ENCODE results near the gene ACAA1. TPM values are rescaled to one million over a fixed set of nuclear protein-coding genes. Genes with fewer than 3 reads are reported as not detected.

The ACAA1 gene
- total and polyA plus RNA-seq, 9 of the 15 experiments (the other 6 are each of a cell fraction or from before 2014, with no cell fraction given): 4.0 to 88.9 (median 57.2) TPM

DNA sequence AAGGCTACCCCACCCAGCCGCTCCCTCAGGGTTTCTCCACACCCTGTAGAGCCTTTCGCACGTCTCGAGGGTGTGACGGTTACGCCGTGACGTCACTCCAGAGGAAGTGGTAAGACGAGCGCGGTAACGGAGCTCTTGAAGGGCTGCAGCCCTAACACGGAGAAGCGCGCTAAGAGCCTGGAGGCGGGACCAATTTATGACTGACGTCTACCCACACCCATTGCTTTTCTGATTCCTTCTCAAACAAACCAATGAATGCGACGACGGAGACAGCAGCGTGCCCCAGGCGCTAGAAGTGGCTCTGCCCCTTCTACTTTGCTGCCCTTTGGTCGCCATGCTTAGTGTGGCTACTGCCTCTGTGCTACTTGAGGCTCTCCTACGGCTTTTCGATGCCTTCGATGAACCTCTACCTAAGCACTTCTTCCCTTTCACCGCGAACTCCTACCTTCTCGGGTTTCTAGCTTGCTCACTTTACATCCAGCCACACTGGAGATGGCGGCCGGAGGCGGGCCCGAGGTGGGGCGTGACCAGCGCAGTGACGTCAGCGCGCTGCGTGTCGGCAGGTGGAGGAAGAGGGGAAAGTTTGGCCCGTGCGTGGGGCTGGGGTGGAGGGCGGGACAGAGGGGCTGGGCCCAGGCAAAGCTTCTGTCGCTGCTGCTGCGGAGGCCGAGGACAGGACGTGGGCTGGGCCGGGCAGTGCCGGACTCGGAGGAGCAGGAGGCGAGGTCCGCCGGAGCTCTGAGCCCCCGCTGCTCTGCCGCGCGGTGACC lies 28.2 kb upstream of the ACAA1 start, which contains the start of gene OXSR1 (continued):
- TF ChIP-seq GTF2A2 (tag; IDR thresholded peaks at IDR 0.05) (no peak), CHCHD3 (CRISPR knock-in tag; IDR thresholded peaks at IDR 0.05) (no peak), HSF4 (CRISPR knock-in tag; IDR thresholded peaks at IDR 0.05; ENCODE audit: borderline replicate concordance) (no peak), NR2F6 (CRISPR knock-in tag; IDR thresholded peaks at IDR 0.05) (0 out of 2 replicates have a peak, but pooled peaks have one; percentile 36), NCOR1 (IDR thresholded peaks at IDR 0.05) (no peak), HDGF (IDR thresholded peaks at IDR 0.05) (no peak), HDAC1 (IDR thresholded peaks at IDR 0.05) (peak in 1 of 2 experiments; percentile 90; a peak in 1 of 4 replicates), DDX20 (tag; IDR thresholded peaks at IDR 0.05; ENCODE audit: low read depth) (no peak), ZNF140 (CRISPR knock-in tag; IDR thresholded peaks at IDR 0.05) (no peak), ZNF589 (CRISPR knock-in tag; IDR thresholded peaks at IDR 0.05; ENCODE audit: low read depth) (peak; percentile 77; the same call in 1 of the 2 replicates), CBX1 (IDR thresholded peaks at IDR 0.05; ENCODE audit: low read depth) (peak; percentile 74; the same call in 1 of the 2 replicates), ZBTB17 (CRISPR knock-in tag; IDR thresholded peaks at IDR 0.05) (0 out of 2 replicates have a peak, but pooled peaks have one; percentile 21), TEAD1 (CRISPR knock-in tag; IDR thresholded peaks at IDR 0.05) (0 out of 4 replicates have a peak, but pooled peaks of 1 of the 2 experiments have one; percentile 66), ZBED1 (IDR thresholded peaks at IDR 0.05) (0 out of 2 replicates have a peak, but pooled peaks have one; percentile 17), ARID2 (IDR thresholded peaks at IDR 0.05) (no peak), MTA2 (IDR thresholded peaks at IDR 0.05; ENCODE audit: low read depth) (no peak; the same call in 1 of the 2 replicates), MYBL2 (IDR thresholded peaks at IDR 0.05; ENCODE audit: low read depth) (peak; percentile 79), MYBL2 (CRISPR knock-in tag; IDR thresholded peaks at IDR 0.05; ENCODE audit: borderline replicate concordance) (no peak), GATA2 (CRISPR knock-in tag; IDR thresholded peaks at IDR 0.05) (no peak), ARID1B (IDR thresholded peaks at IDR 0.05) (0 out of 2 replicates have a peak, but pooled peaks have one; percentile 16)
- TF ChIP-seq, protein P1, sequence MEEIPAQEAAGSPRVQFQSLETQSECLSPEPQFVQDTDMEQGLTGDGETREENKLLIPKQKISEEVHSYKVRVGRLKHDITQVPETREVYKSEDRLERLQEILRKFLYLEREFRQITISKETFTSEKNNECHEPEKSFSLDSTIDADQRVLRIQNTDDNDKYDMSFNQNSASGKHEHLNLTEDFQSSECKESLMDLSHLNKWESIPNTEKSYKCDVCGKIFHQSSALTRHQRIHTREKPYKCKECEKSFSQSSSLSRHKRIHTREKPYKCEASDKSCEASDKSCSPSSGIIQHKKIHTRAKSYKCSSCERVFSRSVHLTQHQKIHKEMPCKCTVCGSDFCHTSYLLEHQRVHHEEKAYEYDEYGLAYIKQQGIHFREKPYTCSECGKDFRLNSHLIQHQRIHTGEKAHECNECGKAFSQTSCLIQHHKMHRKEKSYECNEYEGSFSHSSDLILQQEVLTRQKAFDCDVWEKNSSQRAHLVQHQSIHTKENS (CRISPR knock-in tag; IDR thresholded peaks at IDR 0.05): no peak
- TF ChIP-seq, protein P2, sequence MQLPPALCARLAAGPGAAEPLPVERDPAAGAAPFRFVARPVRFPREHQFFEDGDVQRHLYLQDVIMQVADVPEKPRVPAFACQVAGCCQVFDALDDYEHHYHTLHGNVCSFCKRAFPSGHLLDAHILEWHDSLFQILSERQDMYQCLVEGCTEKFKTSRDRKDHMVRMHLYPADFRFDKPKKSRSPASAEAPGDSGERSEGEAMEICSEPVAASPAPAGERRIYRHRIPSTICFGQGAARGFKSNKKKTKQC (CRISPR knock-in tag; IDR thresholded peaks at IDR 0.05): no peak
- TF ChIP-seq, protein P3, sequence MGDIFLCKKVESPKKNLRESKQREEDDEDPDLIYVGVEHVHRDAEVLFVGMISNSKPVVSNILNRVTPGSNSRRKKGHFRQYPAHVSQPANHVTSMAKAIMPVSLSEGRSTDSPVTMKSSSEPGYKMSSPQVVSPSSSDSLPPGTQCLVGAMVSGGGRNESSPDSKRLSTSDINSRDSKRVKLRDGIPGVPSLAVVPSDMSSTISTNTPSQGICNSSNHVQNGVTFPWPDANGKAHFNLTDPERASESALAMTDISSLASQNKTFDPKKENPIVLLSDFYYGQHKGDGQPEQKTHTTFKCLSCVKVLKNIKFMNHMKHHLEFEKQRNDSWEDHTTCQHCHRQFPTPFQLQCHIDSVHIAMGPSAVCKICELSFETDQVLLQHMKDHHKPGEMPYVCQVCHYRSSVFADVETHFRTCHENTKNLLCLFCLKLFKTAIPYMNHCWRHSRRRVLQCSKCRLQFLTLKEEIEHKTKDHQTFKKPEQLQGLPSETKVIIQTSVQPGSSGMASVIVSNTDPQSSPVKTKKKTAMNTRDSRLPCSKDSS (IDR thresholded peaks at IDR 0.05; ENCODE audit: low read depth, partially characterized antibody): no peak
- TF ChIP-seq, protein P4, sequence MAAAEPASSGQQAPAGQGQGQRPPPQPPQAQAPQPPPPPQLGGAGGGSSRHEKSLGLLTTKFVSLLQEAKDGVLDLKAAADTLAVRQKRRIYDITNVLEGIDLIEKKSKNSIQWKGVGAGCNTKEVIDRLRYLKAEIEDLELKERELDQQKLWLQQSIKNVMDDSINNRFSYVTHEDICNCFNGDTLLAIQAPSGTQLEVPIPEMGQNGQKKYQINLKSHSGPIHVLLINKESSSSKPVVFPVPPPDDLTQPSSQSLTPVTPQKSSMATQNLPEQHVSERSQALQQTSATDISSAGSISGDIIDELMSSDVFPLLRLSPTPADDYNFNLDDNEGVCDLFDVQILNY (CRISPR knock-in tag; IDR thresholded peaks at IDR 0.05): no peak
- TF ChIP-seq, protein P5, sequence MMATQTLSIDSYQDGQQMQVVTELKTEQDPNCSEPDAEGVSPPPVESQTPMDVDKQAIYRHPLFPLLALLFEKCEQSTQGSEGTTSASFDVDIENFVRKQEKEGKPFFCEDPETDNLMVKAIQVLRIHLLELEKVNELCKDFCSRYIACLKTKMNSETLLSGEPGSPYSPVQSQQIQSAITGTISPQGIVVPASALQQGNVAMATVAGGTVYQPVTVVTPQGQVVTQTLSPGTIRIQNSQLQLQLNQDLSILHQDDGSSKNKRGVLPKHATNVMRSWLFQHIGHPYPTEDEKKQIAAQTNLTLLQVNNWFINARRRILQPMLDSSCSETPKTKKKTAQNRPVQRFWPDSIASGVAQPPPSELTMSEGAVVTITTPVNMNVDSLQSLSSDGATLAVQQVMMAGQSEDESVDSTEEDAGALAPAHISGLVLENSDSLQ (IDR thresholded peaks at IDR 0.05): peak; percentile 99

All from K562 (cell line).